ENCODE data around the gene TMEM143.
A peak's percentile ranks its signal among the peaks of the same experiment; 100 is the strongest.

Gene TMEM143

DNA sequence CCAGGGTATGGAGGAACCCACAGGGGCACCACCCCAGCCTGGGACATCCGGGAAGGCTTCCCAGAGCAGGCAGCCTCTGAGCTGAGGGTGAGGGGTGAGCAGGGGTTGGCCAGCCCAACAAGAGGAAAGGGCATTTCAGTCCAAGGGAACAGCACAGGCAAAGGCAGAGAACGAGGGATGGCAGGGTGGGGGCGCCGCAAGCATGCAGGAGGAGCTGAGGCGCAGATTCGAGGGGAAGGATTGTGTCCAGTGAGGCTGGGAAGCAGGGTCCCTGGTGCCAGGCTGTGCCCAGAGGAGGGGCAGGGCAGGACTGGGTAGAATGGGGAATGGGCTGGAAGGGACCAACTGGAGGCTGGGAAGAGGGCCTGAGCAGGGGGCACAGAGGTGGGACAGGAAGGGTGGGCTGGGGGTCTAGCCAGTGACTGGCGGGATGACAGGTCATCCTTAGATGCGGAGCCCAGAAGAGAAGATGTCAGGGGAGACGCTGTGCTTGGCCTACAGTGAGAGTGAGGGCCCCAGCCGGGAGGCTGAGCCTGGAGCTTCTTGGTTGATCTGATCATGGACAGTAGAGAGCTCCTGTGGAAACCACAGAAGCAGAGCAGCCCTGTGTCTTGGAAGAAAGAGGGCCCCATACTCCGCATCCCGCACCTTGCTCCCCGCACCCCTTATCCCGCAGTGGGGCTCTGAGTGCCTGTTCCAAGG is 24.8 kb downstream of the TMEM143 start:
- DNase-seq (ENCODE audit: insufficient read length, low spot score) (no peak), FAIRE-seq (no peak)
- TF ChIP-seq, protein P1, sequence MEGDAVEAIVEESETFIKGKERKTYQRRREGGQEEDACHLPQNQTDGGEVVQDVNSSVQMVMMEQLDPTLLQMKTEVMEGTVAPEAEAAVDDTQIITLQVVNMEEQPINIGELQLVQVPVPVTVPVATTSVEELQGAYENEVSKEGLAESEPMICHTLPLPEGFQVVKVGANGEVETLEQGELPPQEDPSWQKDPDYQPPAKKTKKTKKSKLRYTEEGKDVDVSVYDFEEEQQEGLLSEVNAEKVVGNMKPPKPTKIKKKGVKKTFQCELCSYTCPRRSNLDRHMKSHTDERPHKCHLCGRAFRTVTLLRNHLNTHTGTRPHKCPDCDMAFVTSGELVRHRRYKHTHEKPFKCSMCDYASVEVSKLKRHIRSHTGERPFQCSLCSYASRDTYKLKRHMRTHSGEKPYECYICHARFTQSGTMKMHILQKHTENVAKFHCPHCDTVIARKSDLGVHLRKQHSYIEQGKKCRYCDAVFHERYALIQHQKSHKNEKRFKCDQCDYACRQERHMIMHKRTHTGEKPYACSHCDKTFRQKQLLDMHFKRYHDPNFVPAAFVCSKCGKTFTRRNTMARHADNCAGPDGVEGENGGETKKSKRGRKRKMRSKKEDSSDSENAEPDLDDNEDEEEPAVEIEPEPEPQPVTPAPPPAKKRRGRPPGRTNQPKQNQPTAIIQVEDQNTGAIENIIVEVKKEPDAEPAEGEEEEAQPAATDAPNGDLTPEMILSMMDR (IDR thresholded peaks at IDR 0.05; ENCODE audit: insufficient read depth, missing control alignments), result no peak

DNA sequence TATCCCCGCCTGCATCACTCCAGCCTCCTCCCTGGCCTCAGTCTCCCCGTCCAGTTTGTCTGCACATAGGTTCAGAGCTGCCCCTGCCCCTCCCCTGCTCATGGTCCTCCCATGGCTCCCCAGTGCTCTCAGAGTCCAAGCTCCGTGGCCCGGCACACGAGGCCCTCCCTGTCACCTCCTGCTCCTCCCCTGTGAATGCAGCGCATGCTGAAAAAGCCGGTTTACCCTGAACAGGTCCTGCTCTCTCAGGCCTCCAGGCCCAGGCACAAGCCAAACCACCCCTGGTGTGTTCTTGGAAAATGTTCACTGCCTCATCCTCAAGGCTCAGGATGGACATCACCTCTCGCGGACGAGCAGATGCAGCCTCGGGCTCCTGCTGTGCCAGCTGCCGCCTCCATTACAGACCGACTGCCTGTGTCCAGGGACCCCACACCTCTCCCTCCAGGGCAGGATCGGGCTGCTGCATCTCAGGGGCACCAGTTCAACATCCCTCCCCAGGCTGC is 25.4 kb downstream of the TMEM143 start:
- no peak for DNase-seq (ENCODE audit: insufficient read length, low spot score)
- TF ChIP-seq, protein P1 (IDR thresholded peaks at IDR 0.05; ENCODE audit: insufficient read depth, missing control alignments), result no peak
- no peak for FAIRE-seq

GRCh38 chr19:48333467-48334384 is 30.0 kb downstream of the TMEM143 start:
- no peak for FAIRE-seq
- TF ChIP-seq, protein P1 (IDR thresholded peaks at IDR 0.05; ENCODE audit: insufficient read depth, missing control alignments), result peak; percentile 66
- DNase-seq (ENCODE audit: insufficient read length, low spot score), result peak; percentile 87

- FAIRE-seq (peak; percentile 91), DNase-seq (ENCODE audit: insufficient read length, low spot score) (peak; percentile 93)
- TF ChIP-seq, protein P1 (IDR thresholded peaks at IDR 0.05; ENCODE audit: insufficient read depth, missing control alignments), result no peak
These were observed 30.9 kb downstream of the TMEM143 start for GRCh38 chr19:48332662-48333466.

GRCh38 chr19:48332351-48332661 is 31.4 kb downstream of the TMEM143 start:
- DNase-seq (ENCODE audit: insufficient read length, low spot score) (no peak), FAIRE-seq (no peak)
- TF ChIP-seq, protein P1 (IDR thresholded peaks at IDR 0.05; ENCODE audit: insufficient read depth, missing control alignments), result no peak

- TF ChIP-seq, protein P1 (IDR thresholded peaks at IDR 0.05; ENCODE audit: insufficient read depth, missing control alignments), result peak; percentile 11
- FAIRE-seq, result no peak
- peak; percentile 89 for DNase-seq (ENCODE audit: insufficient read length, low spot score)
These were observed 33.6 kb downstream of the TMEM143 start for GRCh38 chr19:48330012-48330681.

Measured in D721Med (cell line).